GM18909 (cell line): Measurements from ENCODE around the gene HDDC2.

Experiments used
- ATAC-seq: cut with Tn5 transposase; IDR thresholded peaks from one replicate; pipeline ENCODE4 v1.9.1; 2021; ENCODE audit warnings: mild to moderate bottlenecking; ENCODE audit not compliant: unreplicated experiment, poor library complexity

Gene HDDC2

DNA sequence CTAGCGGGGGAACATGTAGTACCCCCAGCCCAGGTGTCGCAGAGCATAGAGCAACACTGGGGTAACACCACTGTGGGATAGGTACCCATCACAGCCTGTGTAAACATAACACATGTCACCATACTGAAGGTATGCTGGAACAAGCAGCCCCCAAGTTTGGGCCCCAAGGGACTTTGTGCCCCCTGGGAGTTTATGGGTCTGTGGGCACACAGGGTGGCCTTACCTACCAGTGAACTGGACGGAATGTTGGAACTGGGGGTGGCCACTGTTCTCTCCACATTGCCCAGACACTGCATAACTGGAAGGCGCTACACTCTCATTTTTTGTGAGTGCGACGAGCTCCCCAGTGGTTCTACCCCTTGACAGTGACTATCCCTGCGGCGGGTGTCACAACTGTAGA, 28.5 kb downstream of the HDDC2 start:
- ATAC-seq, result no peak

DNA sequence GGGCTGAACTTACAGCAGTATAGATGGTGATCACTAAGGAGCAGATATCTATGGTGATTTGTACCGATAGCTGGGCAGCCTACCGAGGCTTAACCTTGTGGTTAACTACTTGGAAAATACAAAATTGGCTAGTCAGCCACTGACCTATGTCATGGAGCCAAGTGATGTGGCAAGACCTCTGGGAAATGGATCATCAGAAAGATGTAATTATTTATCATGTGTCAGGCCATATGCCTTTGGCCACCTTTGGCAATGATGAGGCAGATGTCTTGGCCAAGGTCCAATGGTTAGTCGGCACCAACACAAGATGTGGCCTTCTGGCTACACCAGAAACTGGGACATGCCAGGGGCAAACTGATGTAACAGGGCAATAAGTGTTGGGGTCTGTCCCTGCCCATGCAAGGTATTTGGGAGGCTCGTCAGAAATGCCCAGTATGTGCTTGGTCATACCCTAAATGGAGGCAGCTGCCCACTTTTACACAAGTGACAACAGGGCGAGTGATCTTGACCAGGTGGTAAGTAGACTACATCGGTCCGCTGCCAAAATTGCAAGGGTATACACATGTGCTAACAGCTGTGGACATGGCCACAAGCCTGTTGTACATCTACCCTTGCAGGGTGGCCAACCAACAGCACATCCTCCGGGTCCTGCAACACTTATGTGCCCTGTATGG, 30.1 kb downstream of the HDDC2 start:
- ATAC-seq, result no peak

DNA sequence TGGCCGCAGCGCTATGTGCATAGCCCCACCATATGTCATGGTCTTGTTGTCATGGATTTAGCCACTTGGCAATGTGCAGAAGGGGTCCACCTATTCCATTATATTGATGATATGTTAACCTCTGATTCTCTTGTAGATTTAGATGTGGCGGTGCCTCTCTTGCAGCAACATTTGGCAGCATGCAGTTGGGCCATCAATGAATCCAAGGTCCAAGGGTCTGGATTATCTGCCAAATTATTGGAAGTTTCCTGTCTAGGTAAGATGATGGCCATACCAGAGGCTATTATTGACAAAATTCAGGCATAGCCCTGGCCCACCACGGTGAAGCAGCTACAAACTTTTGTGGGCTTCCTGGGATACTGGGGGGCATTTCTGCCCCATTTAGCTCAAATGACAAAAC, 31.4 kb downstream of the HDDC2 start:
- no peak for ATAC-seq

DNA sequence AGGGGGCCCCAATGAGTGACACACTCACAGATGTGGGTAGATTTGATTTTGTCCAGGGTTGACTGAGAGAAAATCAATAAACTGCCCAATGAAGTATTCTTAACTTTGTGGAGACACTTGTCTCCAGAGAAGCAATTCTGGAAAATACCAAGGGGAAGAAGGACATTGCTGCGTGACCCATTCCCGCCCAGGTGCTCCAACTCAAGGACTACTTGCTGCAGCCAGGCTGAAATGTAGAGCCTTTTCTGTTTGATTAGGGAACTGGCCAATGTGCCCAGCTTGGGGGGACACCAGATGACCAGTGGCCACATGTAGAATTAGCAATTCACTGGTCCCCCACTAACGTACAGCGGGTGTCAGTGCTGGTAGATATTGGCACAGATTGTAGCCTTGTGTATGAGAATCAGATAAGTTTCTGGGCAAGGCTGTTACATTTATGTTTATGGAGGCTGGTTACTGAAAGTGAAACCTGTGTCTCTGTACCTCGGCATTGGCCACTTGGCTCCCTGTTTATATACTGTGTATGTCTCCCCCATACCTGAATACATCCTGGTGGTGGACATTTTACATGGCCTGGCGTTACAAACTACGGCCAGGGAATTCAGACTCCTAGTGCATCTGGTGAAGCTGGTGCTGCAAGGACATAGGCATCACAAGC, 32.3 kb downstream of the HDDC2 start:
- no peak for ATAC-seq

DNA sequence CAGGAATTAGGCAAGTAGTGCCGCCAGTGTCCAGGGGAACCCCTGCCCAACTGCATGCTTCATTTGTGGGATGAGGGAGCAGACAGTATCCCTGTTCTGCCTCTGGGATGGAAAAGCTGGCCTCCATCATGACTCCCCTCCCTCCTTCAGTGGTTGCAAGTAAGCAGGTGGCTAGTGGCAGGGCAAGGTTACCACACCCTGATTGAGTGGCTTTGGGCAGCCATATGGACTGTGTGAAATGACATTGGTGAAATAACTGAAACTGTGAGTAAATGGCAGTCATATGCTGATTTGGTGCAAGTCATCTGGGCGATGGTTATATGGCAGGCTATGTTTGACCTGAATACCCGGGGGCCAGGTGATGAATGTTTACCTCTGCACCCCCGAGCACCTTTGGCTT, 33.0 kb downstream of the HDDC2 start:
- ATAC-seq, result no peak

DNA sequence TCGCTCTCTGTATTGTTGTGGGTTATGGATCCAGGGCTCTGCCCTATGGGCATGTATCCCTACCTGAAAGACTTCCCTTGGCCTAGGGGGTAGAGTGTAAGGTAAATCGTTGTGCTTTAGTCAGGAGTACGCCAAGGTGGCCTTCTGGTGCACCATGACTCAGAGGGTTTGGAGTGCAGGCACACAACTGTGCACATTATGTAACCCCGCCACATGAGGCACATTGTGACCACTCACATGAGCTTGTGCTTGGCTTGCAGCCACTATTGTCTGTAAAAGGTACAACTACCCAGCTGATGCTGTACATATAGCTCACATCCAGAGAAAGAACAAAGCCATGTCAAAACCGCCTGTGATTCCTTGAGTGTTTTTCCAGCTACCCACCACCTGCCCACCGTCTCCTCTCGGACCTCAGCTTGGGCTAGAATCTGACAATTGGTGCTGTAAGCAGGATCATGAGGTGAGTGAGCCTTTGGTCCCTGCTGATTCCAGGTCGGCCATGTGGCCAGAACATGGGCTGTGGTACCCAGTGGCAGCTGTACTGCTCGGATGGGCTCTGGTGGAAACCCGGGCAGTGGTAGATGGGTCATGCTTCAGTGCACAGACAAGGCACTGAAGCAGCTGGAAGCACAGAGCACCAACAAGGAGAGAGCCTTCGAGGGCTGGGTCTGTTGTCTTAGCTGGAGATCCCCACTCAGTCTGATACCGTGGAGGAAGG, 33.8 kb downstream of the HDDC2 start:
- no peak for ATAC-seq

DNA sequence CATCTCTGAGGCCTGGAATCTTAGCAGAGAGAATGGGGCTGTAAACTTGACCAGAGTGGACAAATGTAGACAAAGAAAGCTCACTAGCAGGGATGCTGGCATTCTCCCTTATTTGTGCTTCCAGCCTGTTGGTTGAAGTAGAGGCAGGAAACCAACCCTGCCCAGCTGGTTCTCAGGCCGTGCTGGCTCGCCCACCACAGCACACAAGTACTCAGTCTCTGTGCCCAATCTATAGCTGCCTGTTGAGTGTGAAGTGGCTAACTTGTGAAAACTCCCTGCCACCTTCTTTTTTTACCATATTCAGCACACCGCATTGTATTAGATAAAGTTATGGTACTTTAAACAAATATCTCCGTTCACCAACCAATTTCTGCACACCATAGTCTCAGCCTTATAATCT, 37.3 kb downstream of the HDDC2 start:
- ATAC-seq, result no peak

DNA sequence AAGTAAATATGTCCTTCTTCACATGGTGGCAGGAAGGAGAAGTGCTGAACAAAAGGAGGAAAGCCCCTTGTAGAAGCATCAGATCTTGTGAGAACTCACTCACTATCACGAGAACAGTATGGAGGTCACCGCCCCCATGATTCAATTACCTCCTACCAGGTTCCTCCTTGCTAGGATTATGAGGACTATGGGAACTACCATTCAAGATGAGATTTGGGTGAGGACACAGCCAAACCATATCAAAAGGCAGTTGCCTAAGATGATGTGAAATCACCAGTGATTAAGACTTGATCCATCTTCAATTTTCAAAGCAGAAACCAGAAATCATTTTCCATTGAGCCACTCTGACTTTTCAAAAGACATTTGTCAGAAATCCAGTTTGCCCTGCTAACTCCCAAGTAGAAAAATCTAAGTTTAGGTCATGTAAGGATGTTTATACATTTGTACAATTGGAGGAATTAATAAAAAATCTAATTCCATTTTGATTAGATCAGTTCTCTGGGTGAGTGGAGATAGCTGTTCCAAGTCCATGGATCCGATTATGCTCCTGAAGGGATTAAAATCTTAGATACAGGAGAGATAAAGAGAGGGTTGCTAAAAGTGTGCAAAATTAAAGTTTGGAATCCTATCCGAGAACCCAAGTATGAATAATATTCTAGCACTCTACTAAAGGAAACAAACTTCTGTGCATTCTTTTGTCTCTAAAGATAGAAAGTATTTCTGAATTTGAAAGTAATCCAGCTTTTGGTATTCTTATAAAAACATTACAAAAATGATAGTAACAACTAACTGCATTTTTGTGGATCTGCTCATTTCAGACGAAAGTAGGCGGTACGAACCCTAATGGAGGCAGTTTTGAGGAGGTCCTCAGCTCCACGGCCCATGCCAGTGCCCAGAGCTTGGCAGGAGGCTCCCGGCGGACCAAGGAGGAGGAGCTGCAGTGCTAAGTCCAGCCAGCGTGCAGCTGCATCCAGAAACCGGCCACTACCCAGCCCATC, 39.5 kb downstream of the HDDC2 start:
- no peak for ATAC-seq

DNA sequence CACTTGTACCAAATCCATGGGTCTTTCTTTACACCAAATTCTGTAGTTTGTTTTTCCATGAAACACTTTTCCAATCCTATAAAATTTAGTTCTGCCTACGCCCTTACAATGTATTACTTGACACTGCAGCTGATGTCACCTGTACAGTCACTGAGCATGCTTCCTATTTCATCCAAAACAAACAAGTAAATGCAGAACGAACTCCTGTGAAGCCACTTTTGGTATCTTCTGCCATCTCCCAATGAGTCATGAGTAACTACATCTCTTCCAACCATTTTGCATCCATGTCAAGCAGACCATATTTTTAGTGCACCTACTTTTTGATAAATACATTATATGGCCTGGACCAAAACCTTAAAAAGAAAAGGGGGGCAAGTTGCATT, 42.4 kb downstream of the HDDC2 start:
- no peak for ATAC-seq

DNA sequence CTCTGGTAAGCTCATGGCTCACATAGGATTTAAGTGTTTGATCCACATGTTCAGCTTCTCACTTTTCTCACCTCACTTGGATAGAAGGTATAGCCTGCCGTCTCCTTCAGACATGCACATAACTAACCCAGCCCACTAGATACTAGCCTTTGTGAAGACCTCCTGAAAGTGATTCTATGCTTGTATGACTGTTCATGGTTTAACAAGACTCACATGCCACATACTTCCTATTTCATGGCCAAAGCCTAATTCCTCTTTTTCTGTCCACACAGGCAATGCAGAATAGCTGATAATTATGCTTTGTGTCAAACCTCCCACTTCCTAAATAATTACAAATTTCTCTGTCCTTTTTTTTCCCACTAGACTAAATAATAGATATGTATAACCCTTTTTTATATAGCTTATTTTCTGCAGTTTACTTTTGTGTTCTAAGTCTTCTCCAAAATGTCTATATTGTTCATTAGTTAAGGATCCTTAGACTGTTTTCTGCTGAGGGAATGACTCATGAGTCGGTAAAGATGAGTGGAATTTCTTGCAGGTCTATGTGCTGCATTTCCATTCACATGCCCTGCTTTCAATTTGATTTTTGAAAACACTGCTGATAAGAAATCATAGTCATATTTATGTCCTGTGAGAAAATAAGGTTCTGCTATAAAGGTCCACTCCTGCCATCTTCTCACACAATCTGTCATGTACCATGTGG, 43.0 kb downstream of the HDDC2 start:
- no peak for ATAC-seq

DNA sequence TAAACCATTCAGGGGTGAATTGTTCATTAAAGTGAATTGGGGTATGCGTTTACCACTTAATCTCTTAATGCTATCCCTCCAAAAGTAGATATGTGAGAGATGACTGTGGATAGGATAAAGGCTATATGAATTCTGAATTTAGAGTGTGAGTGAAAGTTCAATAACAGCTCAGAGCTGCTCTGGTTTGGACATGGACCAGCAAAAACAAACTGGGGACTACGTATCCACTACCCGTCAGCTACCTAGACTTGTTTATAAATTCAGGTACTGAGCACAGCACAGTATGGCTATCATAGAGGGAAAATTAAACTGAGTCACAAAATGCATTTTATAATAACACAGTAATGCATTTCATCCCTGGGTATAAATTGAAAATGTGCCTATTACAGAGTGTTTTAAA, 44.4 kb downstream of the HDDC2 start:
- no peak for ATAC-seq

DNA sequence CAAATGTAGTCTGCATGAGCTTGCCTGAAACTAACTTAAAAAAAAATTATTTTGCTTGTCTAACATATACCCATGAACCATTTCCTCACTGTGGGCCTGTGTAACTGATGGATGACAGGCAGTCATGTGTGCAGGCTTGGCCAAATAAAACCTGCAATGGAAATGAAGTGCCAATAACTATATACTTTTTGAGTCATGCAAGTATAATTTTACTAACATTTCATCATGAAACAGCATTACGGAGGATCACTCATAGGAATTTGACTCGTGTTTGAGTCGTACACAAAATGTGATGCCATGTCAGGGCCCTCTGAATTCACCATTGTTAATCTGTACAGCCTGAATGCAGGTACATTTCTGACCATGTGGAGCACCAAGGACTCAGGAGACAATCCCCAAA, 46.6 kb downstream of the HDDC2 start:
- ATAC-seq, result no peak

DNA sequence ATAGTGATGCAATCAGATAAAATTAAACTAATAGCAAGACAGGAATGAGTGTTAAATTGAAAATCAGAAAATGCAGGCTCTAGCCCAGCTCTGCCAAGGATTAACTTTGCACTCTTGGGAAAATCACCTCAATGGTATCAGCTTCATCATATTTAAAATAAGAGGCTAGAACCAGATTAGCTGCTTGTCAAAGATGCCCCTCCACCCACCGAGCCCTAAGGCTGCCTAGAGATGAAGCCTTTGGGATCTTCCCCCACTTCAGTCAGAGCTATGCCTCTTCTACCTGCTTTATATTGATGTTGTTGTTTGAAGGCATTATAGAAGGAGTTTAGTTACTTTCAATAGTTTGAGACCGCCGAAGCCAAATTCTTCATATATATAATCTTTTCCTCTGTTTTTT, 47.4 kb downstream of the HDDC2 start:
- no peak for ATAC-seq

DNA sequence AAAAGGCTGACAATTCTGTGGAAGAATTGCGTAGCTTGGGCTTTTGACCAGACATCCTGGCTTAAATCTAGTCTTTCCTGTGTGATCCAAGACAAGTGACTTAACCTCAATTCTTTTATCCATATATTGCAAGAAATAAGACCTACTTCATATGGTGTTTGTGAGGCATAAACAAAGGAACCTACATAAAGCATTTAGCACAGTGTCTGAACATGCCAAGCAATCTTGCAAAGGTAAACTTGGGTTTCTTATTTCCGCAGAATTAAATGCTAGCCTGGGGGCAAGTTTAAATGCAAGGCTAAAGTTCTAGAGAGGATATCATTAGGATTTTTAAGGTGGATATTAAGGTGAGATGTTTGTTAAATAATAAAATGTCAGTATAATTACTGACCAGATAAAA, 47.9 kb downstream of the HDDC2 start:
- no peak for ATAC-seq

DNA sequence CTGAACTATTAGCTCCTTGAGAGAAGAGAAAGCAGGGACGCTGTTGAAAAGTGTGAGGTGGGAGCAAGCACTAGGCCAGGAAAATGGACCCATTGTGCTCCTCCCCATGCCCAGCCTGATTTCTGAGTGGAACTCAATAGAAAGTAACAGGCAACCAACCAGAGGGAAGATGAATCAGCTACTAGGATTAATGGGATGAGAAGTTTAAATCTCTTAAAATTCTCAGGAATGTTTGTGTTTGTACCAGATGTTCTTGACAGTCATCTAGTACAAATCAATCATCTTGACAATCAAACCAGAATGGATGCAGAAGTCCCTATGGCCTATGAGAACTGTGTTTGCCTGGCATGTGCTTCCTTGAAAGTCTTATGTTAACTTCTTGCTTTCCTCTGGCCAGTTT, 48.9 kb downstream of the HDDC2 start:
- no peak for ATAC-seq

DNA sequence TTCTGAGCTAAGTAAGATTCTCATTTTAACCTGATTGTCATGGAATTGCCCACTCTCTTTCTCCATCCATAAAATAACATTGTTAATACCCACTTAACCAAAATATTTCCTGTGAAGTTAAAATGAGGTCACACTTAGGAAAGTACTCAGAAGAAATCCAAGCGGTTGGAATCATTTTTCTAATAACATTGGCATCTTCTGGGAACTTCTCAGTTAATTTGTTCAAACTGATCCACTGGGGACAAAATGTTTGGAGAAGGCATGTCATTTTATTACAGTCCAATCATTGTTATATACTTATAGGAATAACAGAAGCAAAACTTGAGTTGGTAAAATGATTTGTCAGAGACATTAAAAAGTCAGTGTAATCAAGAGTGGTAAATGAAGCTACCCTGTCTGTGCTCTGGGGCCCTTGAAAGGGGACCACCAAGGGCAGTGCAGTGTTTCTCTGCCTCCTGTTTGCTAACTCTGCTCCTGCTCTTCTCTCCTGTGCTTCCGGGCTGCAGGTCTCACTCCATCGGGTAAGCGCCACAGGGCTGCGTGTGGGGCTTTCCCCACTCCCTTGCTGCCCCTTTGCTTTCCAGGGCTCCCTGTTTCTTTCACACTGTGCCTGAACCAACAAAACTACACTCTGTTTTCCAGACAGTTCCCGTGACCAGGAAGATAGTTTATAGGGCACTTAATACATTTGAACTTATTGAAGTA, 50.1 kb downstream of the HDDC2 start:
- ATAC-seq, result peak; percentile 53

DNA sequence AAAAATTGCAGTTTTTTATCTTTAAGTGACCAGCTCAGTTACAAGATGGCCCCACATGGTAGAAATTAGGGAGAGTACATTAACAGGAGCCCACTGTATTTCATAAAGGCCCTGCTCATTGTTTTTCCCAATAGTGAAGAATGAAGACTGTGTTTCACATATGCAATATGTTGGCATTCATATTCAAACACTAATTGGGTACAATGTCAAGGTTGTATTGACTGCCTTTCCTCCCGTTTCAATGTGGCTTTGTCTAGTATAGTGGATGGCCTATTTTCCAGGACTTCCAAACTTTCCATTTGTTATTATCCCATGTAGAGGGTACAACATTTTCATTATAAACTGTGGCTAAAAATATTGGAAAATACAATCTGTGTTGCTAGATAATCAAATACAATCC, 51.3 kb downstream of the HDDC2 start:
- ATAC-seq, result no peak

DNA sequence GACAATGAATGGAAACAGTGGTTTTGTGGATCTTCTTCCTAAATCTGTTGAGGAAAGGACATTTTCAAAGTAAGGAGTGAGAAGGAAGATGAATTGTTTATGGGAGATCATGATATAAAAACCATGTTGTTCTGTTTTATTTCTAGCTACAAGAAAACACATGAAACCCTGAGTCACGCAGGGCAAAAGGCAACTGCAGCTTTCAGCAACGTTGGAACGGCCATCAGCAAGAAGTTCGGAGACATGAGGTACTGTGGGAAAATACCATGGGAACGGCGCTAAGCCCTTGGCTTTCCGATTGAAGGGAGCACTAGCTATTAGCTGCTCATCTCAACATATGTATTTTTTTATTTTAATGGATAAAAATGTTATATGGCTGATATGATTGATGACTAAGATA, 53.6 kb downstream of the HDDC2 start:
- no peak for ATAC-seq

DNA sequence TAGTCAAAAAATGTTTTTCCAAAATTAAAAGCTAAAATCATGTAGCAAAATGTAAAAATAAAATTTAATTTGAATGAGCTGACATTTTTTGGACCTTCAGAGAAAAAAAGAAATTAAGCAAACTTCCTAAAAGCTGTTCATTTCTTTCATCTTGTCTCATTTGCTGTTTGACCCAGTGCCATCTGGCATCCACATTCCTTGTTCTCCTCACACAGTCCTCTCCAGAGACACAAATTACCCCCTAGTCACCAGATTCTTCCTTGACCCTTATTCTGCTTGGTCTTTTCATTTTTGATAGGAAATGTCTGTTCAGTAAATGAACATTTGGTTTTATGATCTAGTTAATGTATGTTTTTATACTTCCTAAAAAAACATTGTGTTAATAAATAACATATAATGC, 55.2 kb downstream of the HDDC2 start:
- ATAC-seq, result no peak
